NOMO-1 treated with DMSO at 0.1 percent for 48 hours (cell line): Measurements from ENCODE around the gene RUNX2.
A peak's percentile ranks its signal among the peaks of the same experiment; 100 is the strongest.

ENCODE experiments used
- DNase-seq: peaks from one replicate; lab custom pipeline; 2025; ENCODE audit not compliant: unreplicated experiment; lab: John Stamatoyannopoulos, UW

Gene RUNX2

DNA sequence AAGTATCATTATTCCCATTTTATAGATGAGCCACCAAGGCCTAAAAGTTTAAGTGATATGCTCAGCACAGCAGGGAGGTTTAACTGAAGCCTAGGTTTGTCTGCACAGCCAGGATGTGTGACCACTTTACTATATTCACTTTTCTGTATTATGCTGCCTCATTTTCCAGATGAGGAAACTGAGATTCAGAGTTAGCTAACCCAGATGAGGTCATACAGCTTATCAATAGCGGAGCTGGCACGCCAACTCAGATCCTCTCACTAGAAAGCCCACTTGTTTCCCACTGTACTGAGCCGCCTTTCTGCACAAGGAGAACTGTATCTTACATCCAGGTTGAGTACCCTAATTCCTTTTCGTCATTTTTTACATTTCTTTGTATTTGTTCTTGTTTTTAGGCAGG lies 181.3 kb downstream of the RUNX2 start:
- no peak for DNase-seq

DNA sequence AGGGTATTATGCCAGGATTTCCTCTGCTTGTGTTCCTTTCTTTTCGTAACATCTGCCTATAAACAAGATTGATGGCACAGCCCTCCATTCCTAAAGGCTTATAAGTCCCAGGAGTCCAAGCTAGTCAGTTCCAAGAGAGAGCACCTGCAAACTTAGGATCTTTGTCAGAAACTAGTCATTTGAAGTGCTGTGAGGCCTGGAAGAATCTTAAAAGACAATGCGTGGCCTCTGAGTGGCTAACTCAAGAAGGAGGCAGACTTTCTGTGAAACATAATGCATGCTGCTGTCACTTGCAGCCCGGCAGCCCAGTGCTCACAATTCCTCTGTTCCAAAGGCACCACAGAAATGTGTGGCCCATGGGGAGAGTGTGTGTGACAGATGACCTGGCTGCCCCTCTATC lies 184.6 kb downstream of the RUNX2 start:
- DNase-seq = no peak

DNA sequence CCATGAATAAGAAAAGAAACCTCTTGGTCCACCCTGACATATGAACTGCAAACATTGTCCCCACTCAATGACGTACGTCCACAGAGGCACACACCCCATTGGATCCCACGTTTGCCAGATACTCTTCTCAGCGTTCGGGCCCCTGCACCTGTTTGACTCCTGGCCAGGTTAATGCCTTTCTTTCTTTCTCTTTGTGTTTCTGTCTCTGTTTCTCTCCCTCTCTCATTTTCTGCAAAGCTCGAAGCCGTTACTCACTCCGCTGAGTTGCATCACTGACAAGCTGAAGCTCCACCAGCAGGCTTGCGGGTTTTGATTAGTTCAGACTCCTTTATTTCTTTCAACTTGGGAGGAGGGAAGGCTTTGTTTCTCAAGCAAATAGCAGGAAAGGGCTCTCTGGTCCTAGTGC lies 185.1 kb downstream of the RUNX2 start:
- DNase-seq = no peak

DNA sequence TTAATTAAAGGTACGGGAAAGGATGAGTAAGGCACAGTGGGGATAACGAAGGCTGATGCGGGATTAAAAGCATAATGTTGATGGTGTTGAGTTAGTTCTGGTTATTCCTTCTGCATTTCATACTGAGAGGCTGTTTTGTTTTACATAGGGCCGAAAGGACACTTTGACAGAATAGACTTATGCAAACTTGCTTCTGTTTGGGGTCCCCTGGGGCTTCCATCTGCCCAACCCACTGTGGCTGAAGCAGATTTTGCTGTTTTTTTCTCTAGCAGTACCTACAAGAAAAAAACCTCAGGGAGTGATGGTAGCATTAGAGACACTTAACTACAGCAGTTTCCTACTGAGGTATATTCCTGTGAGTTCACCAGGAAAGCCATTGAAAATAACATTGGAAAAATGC lies 185.7 kb downstream of the RUNX2 start:
- no peak for DNase-seq

DNA sequence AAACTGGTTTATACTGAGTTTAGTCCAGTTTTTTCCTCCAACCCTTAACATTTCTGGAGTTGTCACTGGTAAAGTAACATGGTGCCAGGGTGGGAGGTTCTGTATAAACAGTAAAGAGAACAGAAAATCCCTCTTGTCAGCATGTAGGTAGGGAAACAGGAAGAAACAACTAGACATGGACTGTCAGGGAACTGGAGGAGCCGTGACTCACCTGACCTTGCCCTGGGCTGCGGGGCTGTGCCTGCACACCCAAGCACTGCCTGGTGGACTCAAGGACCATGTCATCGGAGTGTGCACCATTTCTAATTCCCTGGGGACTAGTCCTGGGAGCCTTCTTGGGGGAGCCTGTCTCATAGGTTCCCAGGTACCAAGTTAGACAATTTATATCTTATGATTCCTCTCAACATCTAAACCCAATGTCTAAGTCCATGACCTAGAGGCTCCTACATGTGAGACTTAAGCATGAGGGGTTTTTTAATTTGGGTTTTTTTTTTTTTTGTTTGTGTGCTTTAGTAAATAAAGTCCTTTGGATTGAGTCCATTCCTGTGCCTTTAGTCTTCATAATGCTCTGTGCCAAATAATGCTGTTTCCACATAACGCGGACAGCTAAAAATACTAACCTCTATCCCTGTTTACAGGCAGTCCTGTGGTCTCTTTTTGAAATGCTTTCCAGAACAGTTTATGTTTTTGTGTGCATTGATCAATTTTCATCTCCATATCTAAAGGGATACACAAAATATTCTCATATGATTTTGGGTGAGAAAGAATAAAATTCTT lies 186.5 kb downstream of the RUNX2 start:
- DNase-seq = no peak

DNA sequence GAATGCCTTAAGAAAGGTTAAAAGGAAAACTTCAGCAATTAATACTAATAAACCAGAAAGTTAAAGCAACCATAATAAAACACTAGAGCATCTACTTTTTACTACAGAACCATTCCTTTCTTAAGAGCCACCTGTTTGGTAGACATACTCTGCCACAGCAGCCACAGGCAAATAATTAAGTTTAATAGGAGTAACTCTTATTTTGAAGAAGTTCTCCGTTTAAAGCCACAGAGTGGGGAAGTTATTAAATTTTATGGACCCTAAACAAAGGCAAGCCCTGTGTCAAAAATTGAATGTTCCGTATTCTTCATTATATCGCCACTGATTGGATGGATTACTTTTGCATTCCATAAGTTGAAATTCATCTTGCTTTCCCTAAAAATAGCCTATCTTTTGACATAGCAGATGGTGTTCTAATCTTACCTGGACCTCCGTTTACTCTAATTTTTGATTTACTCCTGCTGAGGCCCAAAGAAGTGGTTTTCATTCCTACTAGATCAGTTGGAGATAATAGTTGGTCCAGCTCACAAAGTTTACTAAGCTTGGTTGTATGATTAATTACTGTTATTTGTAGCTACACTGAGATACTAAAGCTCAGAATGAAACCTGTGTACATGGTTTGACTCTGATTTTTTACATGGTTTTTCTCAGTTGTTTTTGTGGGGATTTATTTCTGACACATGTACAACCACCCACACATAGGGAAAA lies 190.0 kb downstream of the RUNX2 start:
- peak; percentile 85 for DNase-seq

DNA sequence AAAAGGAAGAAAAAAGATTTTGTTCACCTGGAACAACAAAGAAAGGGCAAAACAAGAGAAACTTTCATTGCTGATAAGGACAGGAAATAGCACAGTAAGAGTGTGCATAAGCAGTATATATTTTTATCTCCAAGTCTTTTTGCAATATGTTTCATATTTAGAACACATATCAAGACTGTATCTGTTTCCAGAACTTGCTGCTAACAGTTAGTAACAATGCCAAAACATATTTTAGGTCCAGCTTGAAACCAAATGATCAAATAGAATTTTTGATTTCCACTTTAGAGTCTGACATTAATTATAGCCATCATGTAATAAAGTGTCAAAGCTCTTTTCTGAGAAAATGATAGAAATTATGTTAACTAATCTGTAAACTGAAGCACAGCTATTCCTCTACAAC lies 193.1 kb downstream of the RUNX2 start:
- DNase-seq = no peak

DNA sequence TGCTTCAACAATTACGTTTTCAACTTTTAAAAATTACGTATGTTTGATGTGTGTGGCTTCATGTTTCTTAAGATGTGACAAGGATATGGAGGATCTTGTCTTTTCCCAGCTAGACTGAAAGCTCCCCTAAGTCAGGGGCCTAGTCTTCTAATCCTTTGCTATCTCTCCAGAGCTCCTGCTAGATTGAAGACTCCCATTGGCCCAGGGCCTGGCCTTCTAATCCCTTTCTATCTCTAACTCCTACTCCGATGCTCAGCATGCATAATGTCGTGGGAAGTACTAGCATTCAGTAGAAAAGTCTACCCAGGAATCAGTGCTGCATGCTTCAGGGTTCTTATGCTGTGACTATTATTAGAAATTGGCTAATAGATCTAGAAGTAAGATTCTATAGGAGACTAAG lies 194.4 kb downstream of the RUNX2 start:
- DNase-seq = no peak

DNA sequence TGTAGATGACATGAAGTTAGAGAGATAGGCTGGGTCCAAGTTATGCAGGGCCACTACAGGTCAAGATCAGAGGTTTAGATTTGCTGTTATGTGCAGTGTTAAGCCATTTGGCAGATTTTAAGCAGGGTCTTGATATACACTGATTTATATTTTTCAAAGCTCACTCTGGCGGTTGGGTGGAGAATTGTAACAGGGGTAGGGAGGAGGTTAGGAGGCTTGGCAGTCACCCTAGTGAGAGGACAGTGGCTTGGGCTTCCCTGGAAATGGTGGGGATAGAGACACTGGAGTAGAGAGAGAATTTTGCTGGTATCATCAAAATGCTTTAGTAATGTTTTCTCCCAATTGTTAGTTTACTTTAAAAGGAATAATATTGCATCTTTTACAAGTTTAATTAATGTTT lies 199.1 kb downstream of the RUNX2 start:
- DNase-seq = no peak

DNA sequence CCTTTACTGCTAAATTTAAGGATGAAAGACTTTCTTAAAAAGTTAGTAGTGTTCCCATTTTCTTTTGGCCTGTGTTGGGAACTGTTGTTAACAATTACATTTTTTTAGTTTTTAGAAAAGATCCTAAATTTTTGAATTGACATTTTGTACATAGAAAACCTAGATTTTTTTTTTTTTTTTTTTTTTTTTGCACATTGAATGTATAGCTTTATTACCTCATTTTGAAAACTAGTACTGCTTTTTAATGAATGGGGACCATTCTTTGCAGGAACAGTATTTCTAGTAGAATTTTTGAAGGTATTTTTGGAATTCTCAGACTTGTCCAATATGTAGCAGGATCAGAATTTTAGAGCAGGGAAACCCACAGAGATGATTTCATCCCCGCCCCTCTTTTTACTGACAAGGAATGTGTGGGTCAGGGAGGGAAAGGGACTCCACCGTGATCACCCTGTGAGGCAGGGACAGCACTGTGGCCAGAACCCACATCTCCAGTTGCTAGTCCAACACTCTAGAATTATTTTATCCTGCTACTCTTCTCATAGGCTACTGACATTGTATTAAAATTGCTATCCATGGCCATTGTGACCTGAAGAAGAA lies 204.0 kb downstream of the RUNX2 start:
- no peak for DNase-seq

DNA sequence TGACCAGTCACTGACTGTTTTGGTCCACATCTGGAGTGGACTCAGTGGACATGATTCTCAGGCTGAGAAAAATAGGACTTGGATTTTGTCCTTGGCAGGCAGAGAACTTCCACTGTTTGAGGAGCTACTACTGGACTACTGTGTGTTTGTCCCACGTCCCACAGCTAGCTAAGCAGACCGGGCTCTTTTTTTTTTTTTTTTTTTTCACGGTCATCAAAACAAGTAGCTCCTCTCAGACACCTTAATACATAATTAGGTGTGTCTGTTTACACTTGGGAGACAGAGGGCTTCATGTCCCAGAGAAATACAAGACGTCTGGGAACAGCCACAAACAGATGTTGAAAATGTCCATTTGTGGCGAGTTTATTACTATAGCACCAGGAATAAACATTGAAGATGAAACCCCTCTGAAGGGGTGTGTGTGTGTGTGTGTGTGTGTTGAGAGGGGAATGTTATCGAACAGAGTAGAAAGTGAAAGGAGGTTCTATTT lies 204.6 kb downstream of the RUNX2 start:
- no peak for DNase-seq

DNA sequence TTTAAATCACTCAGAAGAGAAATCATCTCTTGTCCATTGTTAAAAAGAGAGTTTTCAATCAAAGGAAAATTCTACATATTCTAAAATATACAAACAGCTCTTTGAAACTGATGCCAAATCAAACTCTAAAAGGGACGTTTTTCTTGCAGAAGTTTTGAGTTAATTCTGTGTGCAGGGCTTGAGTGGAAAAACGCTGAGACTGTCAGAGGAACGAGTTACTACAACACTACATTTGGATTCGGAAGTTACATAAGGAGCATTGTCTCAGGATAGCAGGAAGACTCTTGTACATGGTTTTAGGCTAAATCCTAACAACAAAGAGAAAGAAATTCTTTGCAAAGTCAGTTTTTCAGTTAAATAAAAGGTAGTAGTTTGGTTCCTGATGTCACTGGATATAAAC lies 205.3 kb downstream of the RUNX2 start:
- DNase-seq = no peak

DNA sequence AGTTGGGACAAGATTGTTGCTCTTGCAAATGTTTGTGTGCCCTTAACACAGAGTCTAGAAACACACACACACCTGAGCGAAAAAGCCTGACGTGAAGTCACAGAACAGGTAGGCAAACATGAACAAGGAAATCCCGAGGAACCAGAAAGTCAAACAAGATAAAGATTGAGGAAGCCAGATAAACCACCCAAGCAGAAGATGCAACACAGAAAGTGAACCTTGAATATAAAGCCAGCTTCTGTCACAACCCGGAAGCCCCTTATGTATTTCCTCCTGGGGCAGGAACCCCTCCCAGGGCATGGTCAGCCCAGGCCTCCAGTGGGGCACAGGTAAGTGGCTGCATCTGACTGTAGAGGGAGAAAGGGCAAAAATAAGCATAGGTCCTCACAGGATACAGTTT lies 207.8 kb downstream of the RUNX2 start:
- DNase-seq = no peak

DNA sequence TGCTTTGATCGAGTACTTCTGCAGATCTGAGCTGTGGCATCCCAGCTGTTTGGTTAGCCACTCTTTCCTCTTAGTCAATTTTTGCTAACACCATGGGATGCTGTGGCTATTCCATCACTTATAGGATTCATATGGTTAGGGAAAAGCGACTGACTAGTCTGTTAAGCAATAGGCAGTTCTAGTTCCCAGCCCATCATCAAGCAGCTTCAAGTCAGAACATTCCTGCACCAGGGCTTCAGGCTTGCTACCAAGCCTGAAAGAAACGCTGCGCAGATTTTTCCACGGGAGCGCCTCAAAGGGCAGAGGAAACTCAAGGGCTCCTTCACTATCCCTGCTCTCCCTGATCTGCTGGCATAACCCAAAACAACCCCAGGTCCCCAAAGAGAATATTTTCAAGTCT lies 209.4 kb downstream of the RUNX2 start:
- DNase-seq = no peak

DNA sequence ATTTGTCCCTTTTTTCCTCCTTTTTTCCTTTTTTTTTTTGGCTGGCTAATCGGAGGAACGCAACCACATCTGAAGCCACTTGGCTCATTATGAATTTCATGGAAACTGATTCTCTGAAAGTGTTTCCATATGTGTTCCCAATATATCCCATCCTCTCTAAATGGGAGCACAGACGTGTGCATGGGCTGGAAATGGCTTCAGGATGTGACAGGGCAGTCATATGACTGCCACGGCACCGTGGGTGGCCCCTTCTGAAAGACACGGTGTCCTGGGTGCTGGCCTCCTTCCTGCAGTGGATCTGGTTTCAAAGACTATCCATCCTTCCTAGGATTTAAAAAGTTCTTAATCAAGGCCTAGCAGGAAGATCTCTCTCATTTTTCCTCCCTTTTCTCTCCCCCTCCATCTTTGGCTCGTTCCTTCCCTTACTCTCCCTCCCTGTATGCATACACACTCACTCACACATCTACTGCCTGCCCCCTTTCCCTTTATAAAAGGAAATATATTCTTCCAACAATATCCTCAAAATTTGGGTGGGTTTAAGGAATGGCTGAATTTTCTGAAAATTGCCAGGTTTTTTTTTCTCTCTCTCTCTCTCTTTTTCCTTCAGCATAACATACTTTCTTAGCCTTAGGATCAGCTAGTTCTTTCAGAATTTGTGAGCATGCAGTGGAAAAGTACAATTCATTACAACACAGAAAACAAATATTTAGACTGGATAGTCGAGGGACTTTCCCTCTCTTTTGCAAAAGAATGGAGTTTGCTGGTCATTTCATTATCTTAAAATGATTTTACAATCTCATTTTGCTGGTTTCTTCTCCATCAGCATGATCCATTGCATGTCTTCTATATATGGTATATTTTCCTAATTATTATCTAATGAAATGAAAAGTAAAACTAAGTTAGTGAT lies 210.8 kb downstream of the RUNX2 start:
- no peak for DNase-seq

DNA sequence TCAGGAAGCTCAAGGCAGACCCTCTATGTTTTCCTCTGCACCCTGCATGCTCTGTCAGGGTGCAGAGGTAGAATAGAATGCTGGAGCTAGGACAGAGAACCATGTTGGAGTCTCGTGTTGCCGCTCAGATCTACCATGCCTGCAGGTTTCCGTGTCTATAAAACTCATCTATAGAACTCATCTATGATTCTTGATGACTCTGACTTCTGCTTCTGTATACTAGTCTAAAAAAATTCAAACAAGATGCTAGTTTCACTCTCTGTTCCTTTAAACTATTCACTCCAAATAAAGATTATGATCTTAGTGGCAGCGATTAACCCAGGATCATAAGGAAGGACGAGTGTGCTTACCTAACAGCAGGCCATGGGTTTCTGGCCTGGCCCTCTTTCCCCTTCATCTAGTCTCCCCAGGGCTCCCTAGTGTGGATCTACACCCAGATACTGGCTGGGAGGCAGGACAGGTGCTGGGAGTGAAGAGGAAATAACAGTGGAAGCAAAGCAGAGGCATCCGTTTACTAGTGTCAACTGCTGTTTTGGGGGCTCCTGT lies 212.3 kb downstream of the RUNX2 start:
- DNase-seq = no peak

DNA sequence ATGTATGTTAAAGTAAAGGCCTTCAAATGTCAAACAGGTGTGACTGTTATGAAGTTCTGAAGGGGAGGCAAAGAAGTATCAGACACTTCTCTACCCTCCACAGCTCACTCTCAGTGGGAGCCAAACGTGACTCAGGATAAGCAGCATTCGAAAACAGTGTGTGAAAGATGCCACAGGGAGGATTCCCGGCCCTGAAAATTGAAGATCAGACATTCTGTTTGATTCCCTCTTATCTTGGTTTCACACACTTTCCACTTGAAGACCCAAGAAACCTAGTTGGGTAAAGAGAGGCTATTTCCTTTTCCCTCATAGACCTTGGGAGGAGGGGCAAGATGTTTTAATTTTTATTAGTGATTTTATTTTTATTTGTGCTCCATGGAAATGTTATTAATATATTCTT lies 213.8 kb downstream of the RUNX2 start:
- DNase-seq = no peak

DNA sequence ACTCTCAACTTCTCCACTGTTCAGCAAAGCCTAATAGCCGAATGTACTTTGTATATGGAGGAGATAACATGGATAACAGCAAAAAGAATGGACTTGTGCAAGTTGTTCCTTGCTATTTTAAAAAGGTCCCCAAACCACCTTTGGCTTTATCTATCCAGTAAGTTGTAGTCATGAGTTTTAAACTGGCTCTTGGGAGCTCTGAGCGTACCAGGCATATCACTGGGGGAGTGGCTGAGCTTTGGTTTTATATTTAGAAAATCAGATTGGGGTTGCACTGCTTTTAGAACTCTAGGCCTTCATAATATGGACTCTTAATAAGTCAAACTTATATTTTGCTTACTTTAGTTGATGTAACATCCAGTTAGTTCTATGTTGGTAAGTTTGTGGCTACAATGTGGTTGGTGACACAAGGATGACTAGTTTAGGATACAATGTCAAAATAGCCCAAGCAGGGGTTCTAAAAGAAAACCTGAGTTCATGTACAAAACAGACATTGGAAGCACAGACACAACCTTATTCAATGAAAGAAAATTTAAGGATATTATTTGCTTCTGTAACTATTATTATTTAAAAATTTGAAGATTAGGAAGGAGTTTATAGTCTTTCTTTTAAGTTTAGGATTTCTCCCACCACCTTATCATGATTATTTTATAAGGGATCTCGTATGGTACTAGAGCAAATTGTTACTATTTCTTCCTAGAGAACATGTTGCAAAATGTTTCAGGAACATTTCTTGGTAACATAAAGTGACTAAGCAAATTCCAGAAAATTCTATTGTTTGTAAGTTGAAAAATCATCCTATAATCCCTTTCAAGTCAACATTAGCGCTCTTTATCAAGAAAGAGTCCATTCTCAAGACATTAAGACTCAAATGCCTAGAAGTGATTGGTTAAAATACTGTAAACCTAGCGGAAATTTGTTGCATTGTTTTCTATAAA lies 215.4 kb downstream of the RUNX2 start:
- DNase-seq = no peak

DNA sequence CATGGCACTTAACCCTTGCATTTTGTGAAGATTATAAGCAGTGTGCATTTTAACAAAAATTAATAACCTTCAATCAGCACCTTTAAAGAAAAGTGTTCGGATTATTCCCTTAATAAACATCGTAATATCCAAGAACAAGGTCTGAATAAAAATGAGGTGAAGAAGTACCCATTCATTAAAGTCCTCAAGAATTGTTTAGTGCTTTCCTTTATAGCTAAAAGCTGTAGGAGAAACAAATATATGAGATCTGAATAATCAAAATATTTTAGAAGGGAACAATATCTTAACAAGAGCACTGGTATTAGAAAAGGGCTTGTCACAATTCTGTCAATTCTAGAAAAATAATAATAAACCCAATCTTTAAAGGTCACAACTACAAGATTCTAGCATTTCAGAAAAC lies 217.3 kb downstream of the RUNX2 start:
- DNase-seq = no peak
